PFSK-1 (cell line): ENCODE measurements around the gene CPA5.

Experiments
- FOXP2 ChIP-seq: optimal IDR thresholded peaks from 2 replicates; pipeline ENCODE3; 2011; ENCODE audit warnings: borderline replicate concordance, control low read depth, inconsistent platforms; ENCODE audit not compliant: insufficient read depth; ENCODE audit errors: extremely low read length, extremely low read depth
- TAF1 ChIP-seq: IDR thresholded peaks from 2 replicates; pipeline ENCODE4 v1.6.1; 2012; ENCODE audit warnings: low read length, control low read depth, borderline replicate concordance; ENCODE audit not compliant: insufficient read depth

GRCh38 chr7:130344271-130344866 lies at the start of gene CPA5:
- no peak for TF ChIP-seq TAF1
- TF ChIP-seq FOXP2: no peak
